CD14-positive monocyte (primary cell): Measurements from ENCODE around the gene RNASEL. TPM values are rescaled to one million over a fixed set of nuclear protein-coding genes. Genes with fewer than 3 reads are reported as not detected.

Experiments used
- DNase-seq, 3 donors: peaks; one replicate each; pipeline ENCODE4 v3.0.0-alpha.2; 2011 to 2022
- H2AFZ ChIP-seq: 2 replicates; pipeline ENCODE4 v1.6.0; 2012; ENCODE audit warnings: mild to moderate bottlenecking, low read depth, low read length, inconsistent platforms; ENCODE audit not compliant: insufficient read depth, poor library complexity, severe bottlenecking
- H3K27ac ChIP-seq, 2 donors: 1 replicate in 1 of 2; 2 replicates in 1 of 2; pipeline ENCODE4 v1.5.1; 2012 to 2013; ENCODE audit warnings: low read length in 2 of 2, control low read depth in 1 of 2, inconsistent platforms in 1 of 2, low read depth in 1 of 2, mild to moderate bottlenecking in 1 of 2
- H3K27me3 ChIP-seq, 2 donors: one replicate each; pipeline versions ENCODE4 v1.6.0 to v1.6.1; 2011 to 2013; ENCODE audit warnings: low read length in 2 of 2; ENCODE audit not compliant: control insufficient read depth in 2 of 2, insufficient read depth in 2 of 2
- H3K36me3 ChIP-seq, 2 donors: replicated peaks in 1 of 2; 1 replicate in 1 of 2; 2 replicates in 1 of 2; pipeline versions ENCODE4 v1.5.1 to v1.6.1; 2012 to 2013; ENCODE audit warnings: low read length in 2 of 2, control low read depth in 1 of 2, inconsistent platforms in 1 of 2, mild to moderate bottlenecking in 1 of 2; ENCODE audit not compliant: insufficient read depth in 2 of 2, control insufficient read depth in 1 of 2
- H3K4me1 ChIP-seq, 2 donors: 1 replicate in 1 of 2; 2 replicates in 1 of 2; pipeline versions ENCODE4 v1.5.1 to v1.6.1; 2012 to 2013; ENCODE audit warnings: low read length in 2 of 2, control low read depth in 1 of 2, inconsistent platforms in 1 of 2, mild to moderate bottlenecking in 1 of 2, moderate library complexity in 1 of 2; ENCODE audit not compliant: insufficient read depth in 2 of 2, control insufficient read depth in 1 of 2
- H3K4me2 ChIP-seq: replicated peaks from 2 replicates; pipeline ENCODE3; 2012; ENCODE audit warnings: low read length, moderate library complexity, mild to moderate bottlenecking; ENCODE audit not compliant: poor library complexity, severe bottlenecking; ENCODE audit errors: extremely low read depth
- H3K4me3 ChIP-seq, 3 experiments: fragments of 200-600 bp in 1 of 3; sonication (generic) in 1 of 3; replicated peaks in 1 of 3; 1 replicate in 2 of 3; 2 replicates in 1 of 3; pipeline ENCODE4 v1.5.1; 2011 to 2013; ENCODE audit warnings: low read length in 3 of 3, mild to moderate bottlenecking in 3 of 3, control low read depth in 2 of 3, low read depth in 2 of 3, inconsistent platforms in 1 of 3, moderate library complexity in 1 of 3
- H3K79me2 ChIP-seq: 2 replicates; pipeline ENCODE4 v1.6.0; 2012; ENCODE audit warnings: mild to moderate bottlenecking, control low read depth, inconsistent platforms, low read length, moderate library complexity; ENCODE audit not compliant: insufficient read depth
- H3K9ac ChIP-seq: 2 replicates; pipeline ENCODE4 v1.6.0; 2017; ENCODE audit warnings: low read length, mild to moderate bottlenecking; ENCODE audit not compliant: insufficient read depth, poor library complexity, severe bottlenecking
- H3K9me3 ChIP-seq, 2 donors: replicated peaks in 1 of 2; 1 replicate in 1 of 2; 2 replicates in 1 of 2; pipeline versions ENCODE4 v1.5.1 to v1.6.1; 2012 to 2013; ENCODE audit warnings: low read length in 2 of 2, control low read depth in 1 of 2; ENCODE audit not compliant: control insufficient read depth in 1 of 2, insufficient read depth in 1 of 2
- H4K20me1 ChIP-seq: 2 replicates; pipeline ENCODE4 v1.6.0; 2012; ENCODE audit warnings: mild to moderate bottlenecking, low read length, control low read depth, moderate library complexity; ENCODE audit not compliant: insufficient read depth
- H3K27ac Mint-ChIP-seq, 7 donors: one replicate each; pipeline ENCODE4 v1.8.0; 2020; ENCODE audit warnings: mild to moderate bottlenecking in 7 of 7, mixed read lengths in 7 of 7, moderate library complexity in 6 of 7, inconsistent platforms in 2 of 7
- H3K27me3 Mint-ChIP-seq, 3 donors: one replicate each; pipeline ENCODE4 v1.8.0; 2021 to 2022; ENCODE audit warnings: low read depth in 3 of 3, mild to moderate bottlenecking in 3 of 3, mixed read lengths in 3 of 3, moderate library complexity in 3 of 3, inconsistent platforms in 1 of 3
- H3K36me3 Mint-ChIP-seq, 2 donors: one replicate each; pipeline ENCODE4 v1.8.0; 2020; ENCODE audit warnings: mixed read lengths in 2 of 2, inconsistent platforms in 1 of 2, mild to moderate bottlenecking in 1 of 2
- H3K4me1 Mint-ChIP-seq: one replicate; pipeline ENCODE4 v1.8.0; 2020; ENCODE audit warnings: mild to moderate bottlenecking, mixed read lengths
- H3K4me3 Mint-ChIP-seq, 2 donors: one replicate each; pipeline ENCODE4 v1.8.0; 2020; ENCODE audit warnings: mild to moderate bottlenecking in 2 of 2, mixed read lengths in 2 of 2, moderate library complexity in 1 of 2
- H3K9me3 Mint-ChIP-seq, 7 donors: one replicate each; pipeline ENCODE4 v1.8.0; 2020 to 2022; ENCODE audit warnings: mixed read lengths in 7 of 7, mild to moderate bottlenecking in 6 of 7, moderate library complexity in 6 of 7, inconsistent platforms in 2 of 7
- WGBS: methylation state at CpG from one replicate; pipeline ENCODE4 v1.1.5; 2013; ENCODE audit warnings: missing lambda C conversion rate; ENCODE audit not compliant: insufficient coverage; 5-methylcytosine and 5-hydroxymethylcytosine counted together
- intact Hi-C, 2 donors: fragments of 100-400 bp; cut with micrococcal nuclease; formaldehyde crosslinking; loops; one replicate each; pipeline versions ENCODE4 v1.15.0 to v1.15.1; 2023
- polyA plus RNA-seq, 3 donors: library from polyadenylated mRNA; depleted of rRNA in 1 of 3; unstranded in 2 of 3; stranded (reverse) in 1 of 3; fragments of 300-500 nt in 2 of 3; fragments of >200 nt in 1 of 3; fragmentation: Illumina TruSeq in 2 of 3; gene quantifications; 1 replicate in 2 of 3; 2 replicates in 1 of 3; pipeline ENCODE4 v1.2.3, GENCODE V29; 2012 to 2021
- TF ChIP-seq, protein P1 (sequence below): fragments of 200-600 bp; IDR thresholded peaks from one replicate; pipeline ENCODE4 v1.8.0; 2022; ENCODE audit warnings: antibody characterized with exemption, mild to moderate bottlenecking

Gene RNASEL
- polyA plus RNA-seq, 3 donors, result 6.9 to 12.3 (median 7.9) TPM

DNA sequence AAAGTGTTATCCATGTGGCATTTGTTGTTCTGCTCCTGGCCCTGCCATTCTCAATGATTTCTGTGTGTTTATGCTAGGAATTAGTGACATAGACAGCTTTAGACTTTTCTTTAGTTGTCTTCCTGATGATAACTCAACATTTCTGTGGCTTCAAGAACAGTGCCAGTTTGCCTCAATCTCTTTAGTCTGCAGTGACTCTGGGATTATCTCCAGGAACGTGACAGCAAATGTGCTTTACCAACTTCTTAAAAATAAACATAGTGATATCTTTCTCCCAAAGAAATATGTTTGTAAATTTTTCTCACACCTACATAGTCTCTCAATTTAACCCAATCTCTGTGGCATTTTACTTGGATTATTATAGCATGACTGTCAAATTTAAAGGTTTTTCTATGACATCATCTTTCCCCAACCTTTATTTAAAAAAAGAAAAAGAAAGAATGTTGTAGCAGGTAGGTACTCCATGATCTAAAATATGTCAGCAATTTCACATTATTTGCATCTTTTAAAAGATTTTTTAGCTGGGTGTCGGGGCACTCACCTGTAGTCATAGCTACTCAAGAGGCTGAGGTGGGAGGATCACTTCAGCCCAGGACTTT lies 24.6 kb downstream of the RNASEL start:
- H3K4me1 ChIP-seq, result no peaks in the 10 kb centered on the region
- H3K9ac ChIP-seq, result no peak overlapping the region
- no peak overlapping the region for H3K27ac ChIP-seq
- no peak for DNase-seq
- no CpG with 5 or more reads among the region's 2 CpGs for WGBS
- no peak overlapping the region for H3K4me3 ChIP-seq
- Mint-ChIP-seq H3K9me3 (no peaks in the 10 kb centered on the region), H3K27me3 (peaks cover 1 to 2% (median 2%) of the 10 kb centered on the region in 3 donors), H3K27ac (no peak overlapping the region), H3K4me3 (no peak overlapping the region), H3K4me1 (no peaks in the 10 kb centered on the region), H3K36me3 (no peaks in the 10 kb centered on the region)
- H3K27me3 ChIP-seq, result no peaks in the 10 kb centered on the region
- H4K20me1 ChIP-seq, result no peaks in the 10 kb centered on the region
- no peak overlapping the region for H2AFZ ChIP-seq
- intact Hi-C loops, result no loop called here
- TF ChIP-seq, protein P1, sequence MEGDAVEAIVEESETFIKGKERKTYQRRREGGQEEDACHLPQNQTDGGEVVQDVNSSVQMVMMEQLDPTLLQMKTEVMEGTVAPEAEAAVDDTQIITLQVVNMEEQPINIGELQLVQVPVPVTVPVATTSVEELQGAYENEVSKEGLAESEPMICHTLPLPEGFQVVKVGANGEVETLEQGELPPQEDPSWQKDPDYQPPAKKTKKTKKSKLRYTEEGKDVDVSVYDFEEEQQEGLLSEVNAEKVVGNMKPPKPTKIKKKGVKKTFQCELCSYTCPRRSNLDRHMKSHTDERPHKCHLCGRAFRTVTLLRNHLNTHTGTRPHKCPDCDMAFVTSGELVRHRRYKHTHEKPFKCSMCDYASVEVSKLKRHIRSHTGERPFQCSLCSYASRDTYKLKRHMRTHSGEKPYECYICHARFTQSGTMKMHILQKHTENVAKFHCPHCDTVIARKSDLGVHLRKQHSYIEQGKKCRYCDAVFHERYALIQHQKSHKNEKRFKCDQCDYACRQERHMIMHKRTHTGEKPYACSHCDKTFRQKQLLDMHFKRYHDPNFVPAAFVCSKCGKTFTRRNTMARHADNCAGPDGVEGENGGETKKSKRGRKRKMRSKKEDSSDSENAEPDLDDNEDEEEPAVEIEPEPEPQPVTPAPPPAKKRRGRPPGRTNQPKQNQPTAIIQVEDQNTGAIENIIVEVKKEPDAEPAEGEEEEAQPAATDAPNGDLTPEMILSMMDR, result no peak
- no peaks in the 10 kb centered on the region for H3K79me2 ChIP-seq
- no peaks in the 10 kb centered on the region for H3K9me3 ChIP-seq
- no peaks in the 10 kb centered on the region for H3K36me3 ChIP-seq
- H3K4me2 ChIP-seq, result no peak overlapping the region

DNA sequence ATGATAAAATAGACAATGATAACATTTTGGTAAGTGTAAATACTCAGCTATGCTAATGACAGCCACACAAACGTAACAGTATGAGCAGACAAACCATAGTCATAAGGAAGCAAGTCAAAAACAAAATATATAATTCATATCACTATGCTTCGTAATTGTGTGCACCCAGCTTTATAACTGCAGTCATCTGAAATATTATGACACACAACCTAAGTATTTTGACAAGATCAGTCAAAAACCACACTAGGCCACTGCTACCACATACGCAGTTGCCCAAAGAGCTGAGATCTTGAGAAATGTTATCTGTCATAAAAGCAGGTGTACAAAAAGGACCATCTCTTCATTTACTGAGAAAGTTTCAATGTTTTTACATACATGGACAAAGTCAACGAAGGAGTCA lies 26.0 kb downstream of the RNASEL start:
- no peak overlapping the region for H3K4me3 ChIP-seq
- H3K27me3 ChIP-seq, result no peaks in the 10 kb centered on the region
- H3K79me2 ChIP-seq, result no peaks in the 10 kb centered on the region
- H3K27me3 Mint-ChIP-seq, result peaks cover 1 to 2% (median 2%) of the 10 kb centered on the region in 3 donors
- 100% methylated on average over 1 of the region's 4 CpGs for WGBS
- H3K36me3 Mint-ChIP-seq, result no peaks in the 10 kb centered on the region
- no peaks in the 10 kb centered on the region for H3K36me3 ChIP-seq
- intact Hi-C loops, result no loop called here
- DNase-seq, result no peak
- H4K20me1 ChIP-seq, result no peaks in the 10 kb centered on the region
- no peak overlapping the region for H3K27ac Mint-ChIP-seq
- H3K4me1 ChIP-seq, result no peaks in the 10 kb centered on the region
- no peak overlapping the region for H3K9ac ChIP-seq
- no peaks in the 10 kb centered on the region for H3K9me3 ChIP-seq
- H3K27ac ChIP-seq, result no peak overlapping the region
- H3K4me3 Mint-ChIP-seq, result no peak overlapping the region
- no peaks in the 10 kb centered on the region for H3K4me1 Mint-ChIP-seq
- no peak overlapping the region for H2AFZ ChIP-seq
- no peaks in the 10 kb centered on the region for H3K9me3 Mint-ChIP-seq
- H3K4me2 ChIP-seq, result no peak overlapping the region
- TF ChIP-seq, protein P1, result no peak
